GM12878 (cell line): ENCODE data around the gene PSORS1C1.

ENCODE experiments used
- CTCF ChIP-seq, 3 experiments: IDR thresholded peaks in 2 of 3; conservative IDR thresholded peaks in 1 of 3; 2 replicates each; pipeline ENCODE4 v1.5.1; 2011; ENCODE audit warnings: low read depth in 3 of 3, low read length in 3 of 3, mild to moderate bottlenecking in 3 of 3, control low read depth in 2 of 3, moderate library complexity in 2 of 3, inconsistent platforms in 1 of 3, mixed read lengths in 1 of 3; ENCODE audit not compliant: control insufficient read depth in 2 of 3, insufficient read depth in 1 of 3; ENCODE audit errors: extremely low read depth in 1 of 3
- SREBF2 ChIP-seq: IDR thresholded peaks from 2 replicates; pipeline ENCODE4 v1.6.1; 2012; ENCODE audit warnings: mild to moderate bottlenecking, low read length

- TF ChIP-seq CTCF (IDR thresholded peaks at IDR 0.05 in 2 of 3, conservative IDR thresholded peaks at IDR 0.05 in 1 of 3; ENCODE audit: control insufficient read depth in 2 of 3, extremely low read depth in 1 of 3, insufficient read depth in 1 of 3, low read depth in 3 of 3, low read length in 3 of 3) (no peak), SREBF2 (no peak)
These were observed 65.3 kb downstream of the PSORS1C1 start for GRCh38 chr6:31179896-31180295.
